ENCODE measurements around the gene EDARADD. TPM values are rescaled to one million over a fixed set of nuclear protein-coding genes. Genes with fewer than 3 reads are reported as not detected.
"Not testable (repeated sequence)": the region's sequence is repeated elsewhere in the genome, so short reads cannot be mapped to it uniquely, and the experiment has no call there.

The EDARADD gene
- polyA plus RNA-seq, 2 donors = 2.0 TPM

- WGBS, 2 donors = 80 to 84% methylated on average over 6 of the region's 6 CpGs
- Histone ChIP-seq H3K9me3 (ENCODE audit: control insufficient read depth in 2 of 2, insufficient read depth in 1 of 2, low read depth in 1 of 2, low read length in 1 of 2) (no peaks in the 10 kb centered on the region), H3K27ac (ENCODE audit: low read depth in 2 of 2, low read length in 1 of 2) (no peak overlapping the region), H3K4me1 (ENCODE audit: control insufficient read depth in 2 of 2, insufficient read depth in 2 of 2, low read length in 1 of 2) (no peaks in the 10 kb centered on the region), H3K4me3 (ENCODE audit: low read depth in 1 of 2, low read length in 2 of 2) (no peak overlapping the region), H3K27me3 (ENCODE audit: control insufficient read depth in 1 of 2, insufficient read depth in 2 of 2, low read length in 2 of 2) (no peaks in the 10 kb centered on the region), H3K36me3 (ENCODE audit: control insufficient read depth in 2 of 2, insufficient read depth in 2 of 2, low read length in 1 of 2) (no peaks in the 10 kb centered on the region)
Measured at GRCh38 chr1:236451796-236452373, 57.8 kb downstream of the EDARADD start.

DNA sequence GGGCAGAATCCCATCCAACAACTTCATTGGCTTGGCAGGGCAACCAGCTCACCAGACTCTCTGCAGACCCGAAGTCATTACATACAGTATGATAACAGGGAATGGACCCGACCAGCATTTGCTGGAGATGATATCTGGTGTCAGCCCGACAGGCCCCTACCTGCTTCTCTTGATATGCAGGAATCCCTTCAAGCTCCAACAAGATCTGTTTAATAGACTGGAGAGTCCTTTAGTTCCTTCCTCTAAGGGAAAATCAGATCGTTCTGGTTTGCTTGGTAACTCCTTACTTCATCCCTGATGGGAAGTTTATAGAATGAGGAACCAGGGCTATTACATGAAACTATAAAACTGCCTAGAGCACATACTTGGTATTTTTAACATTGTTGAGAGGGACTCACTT lies 61.2 kb downstream of the EDARADD start:
- WGBS, 2 donors = 56 to 59% methylated on average over 4 of the region's 4 CpGs
- Histone ChIP-seq H3K4me3 (ENCODE audit: low read depth in 1 of 2, low read length in 2 of 2) (no peak overlapping the region), H3K36me3 (ENCODE audit: control insufficient read depth in 2 of 2, insufficient read depth in 2 of 2, low read length in 1 of 2) (no peaks in the 10 kb centered on the region), H3K27ac (ENCODE audit: low read depth in 2 of 2, low read length in 1 of 2) (no peak overlapping the region), H3K4me1 (ENCODE audit: control insufficient read depth in 2 of 2, insufficient read depth in 2 of 2, low read length in 1 of 2) (no peaks in the 10 kb centered on the region), H3K9me3 (ENCODE audit: control insufficient read depth in 2 of 2, insufficient read depth in 1 of 2, low read depth in 1 of 2, low read length in 1 of 2) (no peaks in the 10 kb centered on the region), H3K27me3 (ENCODE audit: control insufficient read depth in 1 of 2, insufficient read depth in 2 of 2, low read length in 2 of 2) (no peaks in the 10 kb centered on the region)

- Histone ChIP-seq H3K9me3 (ENCODE audit: control insufficient read depth in 2 of 2, insufficient read depth in 1 of 2, low read depth in 1 of 2, low read length in 1 of 2) (no peaks in the 10 kb centered on the region), H3K4me1 (ENCODE audit: control insufficient read depth in 2 of 2, insufficient read depth in 2 of 2, low read length in 1 of 2) (no peaks in the 10 kb centered on the region), H3K4me3 (ENCODE audit: low read depth in 1 of 2, low read length in 2 of 2) (no peak overlapping the region), H3K36me3 (ENCODE audit: control insufficient read depth in 2 of 2, insufficient read depth in 2 of 2, low read length in 1 of 2) (no peaks in the 10 kb centered on the region), H3K27me3 (ENCODE audit: control insufficient read depth in 1 of 2, insufficient read depth in 2 of 2, low read length in 2 of 2) (no peaks in the 10 kb centered on the region), H3K27ac (ENCODE audit: low read depth in 2 of 2, low read length in 1 of 2) (no peak overlapping the region)
- 74 to 89% methylated on average over 2 of the region's 2 CpGs for WGBS, 2 donors
Measured at GRCh38 chr1:236457775-236458174, 63.7 kb downstream of the EDARADD start.

DNA sequence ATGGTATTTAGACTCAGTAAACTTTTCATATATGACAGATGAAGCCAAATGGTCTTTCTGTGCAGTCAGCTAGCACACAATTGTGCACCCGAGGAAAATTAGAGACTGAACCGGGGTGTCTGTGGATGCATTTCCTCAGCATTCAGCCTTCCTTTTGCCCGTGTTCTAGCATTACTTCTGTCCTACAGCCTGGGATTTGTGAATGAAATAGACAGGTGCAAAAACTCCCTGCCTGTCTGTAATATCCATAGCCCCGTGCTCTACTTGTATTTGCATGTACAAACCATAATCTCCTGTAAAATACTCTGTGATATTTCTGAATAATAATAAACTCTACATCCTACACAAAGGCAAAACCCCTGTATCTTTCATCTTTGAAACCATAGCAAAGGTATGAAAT lies 64.9 kb downstream of the EDARADD start:
- Histone ChIP-seq H3K36me3 (ENCODE audit: control insufficient read depth in 2 of 2, insufficient read depth in 2 of 2, low read length in 1 of 2) (no peaks in the 10 kb centered on the region), H3K27me3 (ENCODE audit: control insufficient read depth in 1 of 2, insufficient read depth in 2 of 2, low read length in 2 of 2) (no peaks in the 10 kb centered on the region), H3K27ac (ENCODE audit: low read depth in 2 of 2, low read length in 1 of 2) (no peak overlapping the region), H3K4me3 (ENCODE audit: low read depth in 1 of 2, low read length in 2 of 2) (no peak overlapping the region), H3K9me3 (ENCODE audit: control insufficient read depth in 2 of 2, insufficient read depth in 1 of 2, low read depth in 1 of 2, low read length in 1 of 2) (no peaks in the 10 kb centered on the region), H3K4me1 (ENCODE audit: control insufficient read depth in 2 of 2, insufficient read depth in 2 of 2, low read length in 1 of 2) (no peaks in the 10 kb centered on the region)
- 77 to 79% methylated on average over 4 of the region's 4 CpGs for WGBS, 2 donors

GRCh38 chr1:236460103-236460502 lies 66.0 kb downstream of the EDARADD start:
- Histone ChIP-seq H3K27me3 (ENCODE audit: control insufficient read depth in 1 of 2, insufficient read depth in 2 of 2, low read length in 2 of 2) (no peaks in the 10 kb centered on the region), H3K4me1 (ENCODE audit: control insufficient read depth in 2 of 2, insufficient read depth in 2 of 2, low read length in 1 of 2) (peaks cover 0 to 7% of the 10 kb centered on the region in 2 donors), H3K27ac (ENCODE audit: low read depth in 2 of 2, low read length in 1 of 2) (no peak overlapping the region), H3K4me3 (ENCODE audit: low read depth in 1 of 2, low read length in 2 of 2) (no peak overlapping the region), H3K9me3 (ENCODE audit: control insufficient read depth in 2 of 2, insufficient read depth in 1 of 2, low read depth in 1 of 2, low read length in 1 of 2) (no peaks in the 10 kb centered on the region), H3K36me3 (ENCODE audit: control insufficient read depth in 2 of 2, insufficient read depth in 2 of 2, low read length in 1 of 2) (no peaks in the 10 kb centered on the region)
- 91 to 99% methylated on average over 3 of the region's 3 CpGs for WGBS, 2 donors

GRCh38 chr1:236464197-236464596 lies 70.1 kb downstream of the EDARADD start:
- WGBS, 2 donors = 97% methylated on average over 8 to 9 of the region's 9 CpGs

GRCh38 chr1:236465231-236465958 lies 71.3 kb downstream of the EDARADD start:
- Histone ChIP-seq H3K4me1 (ENCODE audit: control insufficient read depth in 2 of 2, insufficient read depth in 2 of 2, low read length in 1 of 2) (peaks cover 0 to 10% of the 10 kb centered on the region in 2 donors), H3K27me3 (ENCODE audit: control insufficient read depth in 1 of 2, insufficient read depth in 2 of 2, low read length in 2 of 2) (no peaks in the 10 kb centered on the region), H3K36me3 (ENCODE audit: control insufficient read depth in 2 of 2, insufficient read depth in 2 of 2, low read length in 1 of 2) (no peaks in the 10 kb centered on the region), H3K4me3 (ENCODE audit: low read depth in 1 of 2, low read length in 2 of 2) (peak overlapping the region in 1 of 2 donors; percentile 8), H3K27ac (ENCODE audit: low read depth in 2 of 2, low read length in 1 of 2) (peak overlapping the region; percentile 26 to 63), H3K9me3 (ENCODE audit: control insufficient read depth in 2 of 2, insufficient read depth in 1 of 2, low read depth in 1 of 2, low read length in 1 of 2) (no peaks in the 10 kb centered on the region)
- 41 to 52% methylated on average over 9 of the region's 9 CpGs for WGBS, 2 donors

More at GRCh38 chr1:236464197-236464596, 70.1 kb downstream of the EDARADD start:
- not testable (repeated sequence) for H3K36me3 ChIP-seq (ENCODE audit: control insufficient read depth in 2 of 2, insufficient read depth in 2 of 2, low read length in 1 of 2); H3K4me3 ChIP-seq (ENCODE audit: low read depth in 1 of 2, low read length in 2 of 2); H3K27ac ChIP-seq (ENCODE audit: low read depth in 2 of 2, low read length in 1 of 2); H3K27me3 ChIP-seq (ENCODE audit: control insufficient read depth in 1 of 2, insufficient read depth in 2 of 2, low read length in 2 of 2); H3K9me3 ChIP-seq (ENCODE audit: control insufficient read depth in 2 of 2, insufficient read depth in 1 of 2, low read depth in 1 of 2, low read length in 1 of 2)
- peaks cover 0 to 10% of the 10 kb centered on the region in 2 donors for H3K4me1 ChIP-seq (ENCODE audit: control insufficient read depth in 2 of 2, insufficient read depth in 2 of 2, low read length in 1 of 2)

GRCh38 chr1:236465959-236466303 lies 71.8 kb downstream of the EDARADD start:
- peaks cover 0 to 10% of the 10 kb centered on the region in 2 donors for H3K4me1 ChIP-seq (ENCODE audit: control insufficient read depth in 2 of 2, insufficient read depth in 2 of 2, low read length in 1 of 2)
- H3K27ac ChIP-seq (ENCODE audit: low read depth in 2 of 2, low read length in 1 of 2) = peak overlapping the region in 1 of 2 donors; percentile 50
- H3K27me3 ChIP-seq (ENCODE audit: control insufficient read depth in 1 of 2, insufficient read depth in 2 of 2, low read length in 2 of 2) = no peaks in the 10 kb centered on the region
- peak overlapping the region in 1 of 2 donors; percentile 8 for H3K4me3 ChIP-seq (ENCODE audit: low read depth in 1 of 2, low read length in 2 of 2)
- WGBS, 2 donors = 39 to 41% methylated on average over 5 of the region's 5 CpGs
- H3K36me3 ChIP-seq (ENCODE audit: control insufficient read depth in 2 of 2, insufficient read depth in 2 of 2, low read length in 1 of 2) = no peaks in the 10 kb centered on the region
- no peaks in the 10 kb centered on the region for H3K9me3 ChIP-seq (ENCODE audit: control insufficient read depth in 2 of 2, insufficient read depth in 1 of 2, low read depth in 1 of 2, low read length in 1 of 2)

- Histone ChIP-seq H3K36me3 (ENCODE audit: control insufficient read depth in 2 of 2, insufficient read depth in 2 of 2, low read length in 1 of 2) (no peaks in the 10 kb centered on the region), H3K9me3 (ENCODE audit: control insufficient read depth in 2 of 2, insufficient read depth in 1 of 2, low read depth in 1 of 2, low read length in 1 of 2) (no peaks in the 10 kb centered on the region), H3K4me1 (ENCODE audit: control insufficient read depth in 2 of 2, insufficient read depth in 2 of 2, low read length in 1 of 2) (peaks cover 0 to 10% of the 10 kb centered on the region in 2 donors), H3K4me3 (ENCODE audit: low read depth in 1 of 2, low read length in 2 of 2) (no peak overlapping the region), H3K27me3 (ENCODE audit: control insufficient read depth in 1 of 2, insufficient read depth in 2 of 2, low read length in 2 of 2) (no peaks in the 10 kb centered on the region), H3K27ac (ENCODE audit: low read depth in 2 of 2, low read length in 1 of 2) (no peak overlapping the region)
- WGBS, 2 donors = 82 to 89% methylated on average over 5 of the region's 5 CpGs
Measured at GRCh38 chr1:236467327-236467641, 73.2 kb downstream of the EDARADD start.

DNA sequence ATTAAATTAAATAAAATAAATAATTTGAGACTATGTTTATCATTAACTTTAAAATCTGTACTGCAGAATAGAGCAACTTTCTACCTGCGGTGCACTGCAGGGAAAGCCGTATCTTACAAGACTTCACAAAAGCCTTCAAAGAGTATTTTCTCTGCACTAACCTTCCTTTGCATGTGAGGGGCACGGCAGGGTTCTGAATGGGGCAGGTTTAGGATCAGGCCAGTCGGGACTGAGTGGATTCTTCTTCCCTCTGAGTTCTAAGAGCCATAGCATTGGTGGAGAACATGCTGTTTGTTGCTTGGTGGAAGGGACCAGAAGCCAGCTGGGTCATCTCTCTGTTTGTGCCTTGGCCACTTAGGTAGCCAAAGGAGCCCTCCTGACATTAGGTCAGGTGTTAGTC lies 74.5 kb downstream of the EDARADD start:
- Histone ChIP-seq H3K36me3 (ENCODE audit: control insufficient read depth in 2 of 2, insufficient read depth in 2 of 2, low read length in 1 of 2) (no peaks in the 10 kb centered on the region), H3K27ac (ENCODE audit: low read depth in 2 of 2, low read length in 1 of 2) (no peak overlapping the region), H3K27me3 (ENCODE audit: control insufficient read depth in 1 of 2, insufficient read depth in 2 of 2, low read length in 2 of 2) (no peaks in the 10 kb centered on the region), H3K9me3 (ENCODE audit: control insufficient read depth in 2 of 2, insufficient read depth in 1 of 2, low read depth in 1 of 2, low read length in 1 of 2) (no peaks in the 10 kb centered on the region), H3K4me1 (ENCODE audit: control insufficient read depth in 2 of 2, insufficient read depth in 2 of 2, low read length in 1 of 2) (peaks cover 0 to 10% of the 10 kb centered on the region in 2 donors), H3K4me3 (ENCODE audit: low read depth in 1 of 2, low read length in 2 of 2) (no peak overlapping the region)
- 88% methylated on average over 4 of the region's 4 CpGs for WGBS, 2 donors
